Endothelial cell (in vitro differentiated cells): ENCODE results near the gene PDE3A. TPM values are rescaled to one million over a fixed set of nuclear protein-coding genes. Genes with fewer than 3 reads are reported as not detected.

ENCODE experiments used
- DNase-seq: peaks from one replicate; pipeline ENCODE4 v3.0.0; 2021; ENCODE audit warnings: low spot score
- H3K27ac Mint-ChIP-seq: one replicate; pipeline ENCODE4 v1.8.0; 2021; ENCODE audit warnings: mixed read lengths, inconsistent platforms; ENCODE audit not compliant: unreplicated experiment
- H3K27me3 Mint-ChIP-seq: one replicate; pipeline ENCODE4 v1.8.0; 2021; ENCODE audit warnings: mild to moderate bottlenecking, moderate library complexity, mixed read lengths, inconsistent platforms; ENCODE audit not compliant: unreplicated experiment
- H3K36me3 Mint-ChIP-seq: one replicate; pipeline ENCODE4 v1.8.0; 2021; ENCODE audit warnings: mild to moderate bottlenecking, low read depth, mixed read lengths, inconsistent platforms; ENCODE audit not compliant: unreplicated experiment
- H3K4me1 Mint-ChIP-seq: one replicate; pipeline ENCODE4 v1.8.0; 2021; ENCODE audit warnings: mild to moderate bottlenecking, mixed read lengths, inconsistent platforms; ENCODE audit not compliant: unreplicated experiment
- H3K4me3 Mint-ChIP-seq: one replicate; pipeline ENCODE4 v1.8.0; 2021; ENCODE audit warnings: mild to moderate bottlenecking, mixed read lengths, inconsistent platforms; ENCODE audit not compliant: unreplicated experiment
- H3K9me3 Mint-ChIP-seq: one replicate; pipeline ENCODE4 v1.8.0; 2021; ENCODE audit warnings: mixed read lengths, inconsistent platforms; ENCODE audit not compliant: unreplicated experiment
- total RNA-seq: library from RNA; stranded (reverse); fragmentation: NEBNext Ultra II Directional; extraction: Animal tissue kit (Norgen Biotek cat#: 25700); gene quantifications from one replicate; pipeline ENCODE4 v1.2.1, GENCODE V29; 2021; ENCODE audit not compliant: unreplicated experiment
- TF ChIP-seq, protein P1 (sequence below): fragments of 200-600 bp; sonication (generic); IDR thresholded peaks from one replicate; pipeline ENCODE4 v1.5.0; 2021; ENCODE audit warnings: antibody characterized with exemption; ENCODE audit not compliant: unreplicated experiment

PDE3A gene
- total RNA-seq, 1 donor from 2014 or later = 0.97 TPM

DNA sequence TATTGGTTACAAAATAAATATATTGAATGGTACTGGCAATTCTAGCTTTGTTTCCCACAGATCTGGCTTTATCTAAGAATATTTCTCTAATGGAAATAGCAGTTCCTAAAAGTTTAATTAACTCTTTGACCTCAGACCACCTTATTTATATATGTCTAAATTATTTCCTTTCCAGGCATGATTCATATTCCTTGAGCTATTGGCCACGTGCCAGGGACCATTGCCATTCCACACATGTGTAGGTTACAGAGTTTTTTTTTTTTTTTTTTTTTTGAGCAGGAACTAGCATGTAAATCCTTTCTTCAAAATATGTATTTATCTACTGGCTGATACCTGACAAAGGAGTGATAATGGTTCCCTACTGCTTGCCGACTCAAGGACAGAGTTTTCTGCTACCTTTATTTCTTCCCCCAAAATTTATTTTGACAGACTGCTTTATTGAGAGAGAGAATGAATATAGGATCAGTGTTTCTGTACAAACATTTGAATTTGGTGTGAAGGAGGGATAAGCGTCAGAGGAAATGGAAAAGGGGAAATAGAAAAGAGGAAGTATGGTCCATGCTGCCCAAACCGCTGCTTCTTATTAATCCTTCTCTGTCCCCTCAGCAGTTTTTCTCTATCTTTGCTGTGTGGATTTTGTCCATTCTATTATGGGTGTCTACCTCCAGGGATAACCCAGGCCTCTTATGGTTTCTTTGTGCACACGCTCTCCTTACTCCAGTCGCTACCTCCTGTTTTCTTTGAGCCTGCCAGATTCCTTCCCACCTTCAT lies 36.4 kb downstream of the PDE3A start:
- Mint-ChIP-seq H3K36me3 (no peaks in the 10 kb centered on the region), H3K4me1 (peaks cover 12% of the 10 kb centered on the region), H3K4me3 (no peak overlapping the region)

DNA sequence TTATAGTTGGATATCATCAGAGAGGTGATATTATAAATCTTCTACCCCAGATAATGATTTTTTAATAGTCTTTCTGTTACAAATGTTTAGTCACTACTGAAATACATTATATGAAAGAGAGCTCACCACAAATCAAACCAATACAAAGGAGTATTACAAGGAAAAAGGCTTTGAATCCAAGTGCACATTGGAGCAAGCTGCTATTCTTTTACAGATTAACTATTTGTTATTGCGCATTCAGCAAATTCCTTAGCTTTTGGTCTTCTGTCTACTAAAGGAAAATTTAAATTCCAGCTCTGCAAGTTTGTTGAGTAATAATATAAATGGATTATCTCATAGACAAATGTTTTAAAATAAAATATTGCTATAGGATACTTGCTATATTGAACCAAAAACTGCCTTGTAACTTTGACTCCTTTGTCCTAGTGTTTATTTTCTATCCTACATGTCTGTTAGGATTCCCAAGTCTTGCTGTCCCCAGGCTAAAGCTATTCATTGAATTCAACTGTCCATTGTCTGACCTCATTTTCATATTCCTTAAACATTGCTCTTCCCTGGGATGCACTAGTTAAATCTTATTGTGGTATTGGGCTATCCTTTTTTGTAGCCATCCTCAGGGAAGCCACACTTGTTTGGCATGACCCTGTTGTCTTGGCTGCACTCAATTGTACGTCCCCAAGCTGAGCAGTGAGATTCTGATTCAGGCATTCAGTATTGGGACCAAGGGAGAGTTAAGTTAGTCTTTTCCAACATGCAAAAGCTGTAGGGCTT lies 41.5 kb downstream of the PDE3A start:
- Mint-ChIP-seq H3K9me3 (no peaks in the 10 kb centered on the region), H3K4me3 (no peak overlapping the region), H3K27me3 (no peaks in the 10 kb centered on the region), H3K4me1 (peaks cover 14% of the 10 kb centered on the region), H3K36me3 (no peaks in the 10 kb centered on the region), H3K27ac (no peak overlapping the region)
- DNase-seq = no peak
- TF ChIP-seq, protein P1, sequence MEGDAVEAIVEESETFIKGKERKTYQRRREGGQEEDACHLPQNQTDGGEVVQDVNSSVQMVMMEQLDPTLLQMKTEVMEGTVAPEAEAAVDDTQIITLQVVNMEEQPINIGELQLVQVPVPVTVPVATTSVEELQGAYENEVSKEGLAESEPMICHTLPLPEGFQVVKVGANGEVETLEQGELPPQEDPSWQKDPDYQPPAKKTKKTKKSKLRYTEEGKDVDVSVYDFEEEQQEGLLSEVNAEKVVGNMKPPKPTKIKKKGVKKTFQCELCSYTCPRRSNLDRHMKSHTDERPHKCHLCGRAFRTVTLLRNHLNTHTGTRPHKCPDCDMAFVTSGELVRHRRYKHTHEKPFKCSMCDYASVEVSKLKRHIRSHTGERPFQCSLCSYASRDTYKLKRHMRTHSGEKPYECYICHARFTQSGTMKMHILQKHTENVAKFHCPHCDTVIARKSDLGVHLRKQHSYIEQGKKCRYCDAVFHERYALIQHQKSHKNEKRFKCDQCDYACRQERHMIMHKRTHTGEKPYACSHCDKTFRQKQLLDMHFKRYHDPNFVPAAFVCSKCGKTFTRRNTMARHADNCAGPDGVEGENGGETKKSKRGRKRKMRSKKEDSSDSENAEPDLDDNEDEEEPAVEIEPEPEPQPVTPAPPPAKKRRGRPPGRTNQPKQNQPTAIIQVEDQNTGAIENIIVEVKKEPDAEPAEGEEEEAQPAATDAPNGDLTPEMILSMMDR = no peak

More for the DNA sequence above, 36.4 kb downstream of the PDE3A start:
- H3K27me3 Mint-ChIP-seq = no peaks in the 10 kb centered on the region
- no peak for DNase-seq
- H3K27ac Mint-ChIP-seq = peak overlapping the region; percentile 22
- no peaks in the 10 kb centered on the region for H3K9me3 Mint-ChIP-seq
- TF ChIP-seq, protein P1 = no peak

DNA sequence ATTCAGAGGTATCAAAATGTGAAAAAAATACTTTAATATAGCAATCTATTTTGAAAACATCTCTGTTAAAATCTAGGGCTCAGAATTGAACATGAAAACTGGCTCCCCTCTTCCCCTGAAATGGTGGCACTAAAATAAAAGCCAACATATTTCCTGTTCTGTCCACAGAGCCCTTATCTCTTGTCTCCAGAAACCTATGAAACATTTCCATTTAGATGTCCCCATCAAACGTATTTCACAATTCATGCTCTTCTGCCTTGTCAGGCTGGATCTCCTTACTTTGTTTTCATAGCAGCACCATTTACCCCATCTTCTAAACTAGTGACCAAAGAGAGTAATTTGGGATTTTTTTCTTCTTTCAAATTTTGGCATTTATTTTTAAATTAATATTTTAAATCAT lies 42.4 kb downstream of the PDE3A start:
- Mint-ChIP-seq H3K4me1 (peaks cover 7% of the 10 kb centered on the region), H3K27ac (no peak overlapping the region), H3K9me3 (no peaks in the 10 kb centered on the region), H3K36me3 (no peaks in the 10 kb centered on the region), H3K27me3 (no peaks in the 10 kb centered on the region), H3K4me3 (no peak overlapping the region)
- TF ChIP-seq, protein P1 = no peak
- DNase-seq = no peak

DNA sequence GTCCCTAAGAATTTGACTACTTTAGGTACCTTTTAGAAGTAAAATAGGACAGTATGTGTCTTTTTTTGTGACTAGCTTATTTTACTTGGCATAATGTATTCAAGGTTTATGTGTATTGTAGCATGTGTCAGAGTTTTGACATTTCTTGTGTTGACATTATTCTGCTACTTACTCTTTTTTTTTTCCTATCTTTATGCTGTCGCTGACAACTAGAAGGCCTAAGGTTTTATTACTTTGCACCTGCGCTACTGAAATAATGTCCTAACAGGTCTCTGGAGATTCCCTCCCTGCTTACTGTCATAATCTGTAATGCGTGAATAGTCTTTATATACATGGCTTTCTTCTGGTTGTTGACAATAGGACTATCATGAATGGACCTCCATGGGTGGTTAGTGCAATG lies 43.0 kb downstream of the PDE3A start:
- no peak overlapping the region for H3K27ac Mint-ChIP-seq
- peaks cover 7% of the 10 kb centered on the region for H3K4me1 Mint-ChIP-seq
- no peaks in the 10 kb centered on the region for H3K9me3 Mint-ChIP-seq
- TF ChIP-seq, protein P1 = no peak
- DNase-seq = no peak
- H3K27me3 Mint-ChIP-seq = no peaks in the 10 kb centered on the region
- H3K4me3 Mint-ChIP-seq = no peak overlapping the region
- no peaks in the 10 kb centered on the region for H3K36me3 Mint-ChIP-seq

DNA sequence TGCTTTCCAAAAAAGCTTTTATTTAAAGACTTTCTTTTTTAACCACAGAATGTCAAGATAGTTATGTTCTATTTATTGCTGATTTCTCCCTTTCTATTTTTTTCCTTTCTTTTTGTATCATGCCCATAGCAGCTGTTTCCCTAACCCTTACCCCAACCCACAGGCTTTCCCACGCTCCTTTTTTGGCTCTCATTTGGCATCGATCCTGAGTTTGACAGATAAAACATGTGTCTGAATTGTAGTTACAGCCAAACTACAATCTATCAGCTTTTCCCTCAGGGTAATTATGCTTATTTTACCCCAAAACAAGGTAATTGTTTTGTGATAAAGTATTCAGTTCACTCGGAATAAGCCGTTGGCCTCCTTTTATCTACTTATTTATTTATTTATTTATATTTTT lies 46.7 kb downstream of the PDE3A start:
- Mint-ChIP-seq H3K36me3 (no peaks in the 10 kb centered on the region), H3K27ac (no peak overlapping the region), H3K4me3 (no peak overlapping the region), H3K9me3 (no peaks in the 10 kb centered on the region), H3K4me1 (peaks cover 7% of the 10 kb centered on the region), H3K27me3 (no peaks in the 10 kb centered on the region)
- no peak for DNase-seq
- TF ChIP-seq, protein P1 = no peak
